Skeletal muscle tissue (tissue), 4 donors: ENCODE results near the gene RBM4B. TPM values are rescaled to one million over a fixed set of nuclear protein-coding genes. Genes with fewer than 3 reads are reported as not detected.
A peak's percentile ranks its signal among the peaks of the same experiment; 100 is the strongest.

Source experiments
- H3K27ac ChIP-seq: one replicate; pipeline ENCODE4 v1.7.0; 2013; ENCODE audit warnings: mild to moderate bottlenecking, low read depth, low read length, inconsistent platforms
- H3K27me3 ChIP-seq, 3 donors: one replicate each; pipeline ENCODE4 v1.7.0; 2013; ENCODE audit warnings: low read length in 3 of 3; ENCODE audit not compliant: control insufficient read depth in 3 of 3, insufficient read depth in 3 of 3
- H3K36me3 ChIP-seq, 3 donors: one replicate each; pipeline ENCODE4 v1.7.0; 2013; ENCODE audit warnings: low read length in 3 of 3; ENCODE audit not compliant: control insufficient read depth in 3 of 3, insufficient read depth in 3 of 3
- H3K4me1 ChIP-seq, 3 donors: one replicate each; pipeline ENCODE4 v1.7.0; 2013; ENCODE audit warnings: low read length in 3 of 3, mild to moderate bottlenecking in 3 of 3; ENCODE audit not compliant: control insufficient read depth in 3 of 3, insufficient read depth in 3 of 3
- H3K4me3 ChIP-seq, 3 donors: one replicate each; pipeline ENCODE4 v1.7.0; 2013; ENCODE audit warnings: low read length in 3 of 3
- H3K9ac ChIP-seq, 3 donors: one replicate each; pipeline ENCODE4 v1.7.0; 2013; ENCODE audit warnings: low read length in 3 of 3, mild to moderate bottlenecking in 3 of 3, moderate library complexity in 2 of 3, low read depth in 1 of 3
- H3K9me3 ChIP-seq, 3 donors: one replicate each; pipeline ENCODE4 v1.7.0; 2013; ENCODE audit warnings: low read length in 3 of 3; ENCODE audit not compliant: control insufficient read depth in 3 of 3
- total RNA-seq: library from RNA; depleted of rRNA; stranded (reverse); fragments of >200 nt; gene quantifications from one replicate; pipeline ENCODE4 v1.2.3, GENCODE V29; 2014
- donor health status: Osteomylitis.

The RBM4B gene
- total RNA-seq, 1 donor from 2014 or later, result 32.4 TPM

- no peak overlapping the region for H3K9ac ChIP-seq
- no peak overlapping the region for H3K27ac ChIP-seq
- H3K27me3 ChIP-seq, result no peaks in the 10 kb centered on the region
These were observed 29.8 kb upstream of the RBM4B start for GRCh38 chr11:66707486-66707885.

GRCh38 chr11:66706989-66707388 lies 29.3 kb upstream of the RBM4B start:
- H3K27ac ChIP-seq, result no peak overlapping the region
- no peak overlapping the region for H3K9ac ChIP-seq

More at GRCh38 chr11:66707486-66707885, 29.8 kb upstream of the RBM4B start:
- H3K9me3 ChIP-seq, result no peaks in the 10 kb centered on the region
- no peaks in the 10 kb centered on the region for H3K4me1 ChIP-seq
- no peaks in the 10 kb centered on the region for H3K36me3 ChIP-seq
- H3K4me3 ChIP-seq, result no peak overlapping the region

GRCh38 chr11:66705587-66706335 lies 28.1 kb upstream of the RBM4B start:
- H3K36me3 ChIP-seq, result no peaks in the 10 kb centered on the region
- no peaks in the 10 kb centered on the region for H3K27me3 ChIP-seq
- no peaks in the 10 kb centered on the region for H3K4me1 ChIP-seq
- no peak overlapping the region for H3K4me3 ChIP-seq
- H3K27ac ChIP-seq, result no peak overlapping the region
- no peak overlapping the region for H3K9ac ChIP-seq
- H3K9me3 ChIP-seq, result no peaks in the 10 kb centered on the region

More at GRCh38 chr11:66706989-66707388, 29.3 kb upstream of the RBM4B start:
- Histone ChIP-seq H3K9me3 (no peaks in the 10 kb centered on the region), H3K4me3 (no peak overlapping the region), H3K36me3 (no peaks in the 10 kb centered on the region), H3K27me3 (no peaks in the 10 kb centered on the region), H3K4me1 (no peaks in the 10 kb centered on the region)

GRCh38 chr11:66704659-66705360 lies 27.1 kb upstream of the RBM4B start:
- no peaks in the 10 kb centered on the region for H3K9me3 ChIP-seq

GRCh38 chr11:66701432-66702240 lies 23.9 kb upstream of the RBM4B start:
- Histone ChIP-seq H3K27me3 (no peaks in the 10 kb centered on the region), H3K4me1 (no peaks in the 10 kb centered on the region), H3K27ac (no peak overlapping the region), H3K9ac (peak overlapping the region in 1 of 3 donors; percentile 16), H3K36me3 (no peaks in the 10 kb centered on the region), H3K4me3 (no peak overlapping the region), H3K9me3 (peaks cover 0 to 2% (median 0%) of the 10 kb centered on the region in 3 donors)

More at GRCh38 chr11:66704659-66705360, 27.1 kb upstream of the RBM4B start:
- H3K4me3 ChIP-seq, result no peak overlapping the region
- H3K4me1 ChIP-seq, result no peaks in the 10 kb centered on the region
- no peaks in the 10 kb centered on the region for H3K36me3 ChIP-seq
- H3K27ac ChIP-seq, result no peak overlapping the region
- no peaks in the 10 kb centered on the region for H3K27me3 ChIP-seq
- no peak overlapping the region for H3K9ac ChIP-seq

- no peaks in the 10 kb centered on the region for H3K27me3 ChIP-seq
- peaks cover 0 to 2% (median 0%) of the 10 kb centered on the region in 3 donors for H3K9me3 ChIP-seq
- H3K4me1 ChIP-seq, result no peaks in the 10 kb centered on the region
- H3K36me3 ChIP-seq, result no peaks in the 10 kb centered on the region
- no peak overlapping the region for H3K9ac ChIP-seq
- H3K4me3 ChIP-seq, result no peak overlapping the region
- H3K27ac ChIP-seq, result no peak overlapping the region
These were observed 23.1 kb upstream of the RBM4B start for GRCh38 chr11:66700742-66701141.

GRCh38 chr11:66700337-66700736 lies 22.6 kb upstream of the RBM4B start:
- Histone ChIP-seq H3K36me3 (no peaks in the 10 kb centered on the region), H3K9me3 (peaks cover 0 to 2% (median 0%) of the 10 kb centered on the region in 3 donors), H3K27ac (no peak overlapping the region), H3K4me3 (no peak overlapping the region), H3K9ac (no peak overlapping the region), H3K27me3 (no peaks in the 10 kb centered on the region), H3K4me1 (no peaks in the 10 kb centered on the region)

- H3K4me1 ChIP-seq, result peaks cover 0 to 5% (median 2%) of the 10 kb centered on the region in 3 donors
- no peak overlapping the region for H3K4me3 ChIP-seq
- H3K9ac ChIP-seq, result no peak overlapping the region
- no peaks in the 10 kb centered on the region for H3K36me3 ChIP-seq
- H3K27ac ChIP-seq, result no peak overlapping the region
- H3K27me3 ChIP-seq, result no peaks in the 10 kb centered on the region
- peaks cover 0 to 2% (median 0%) of the 10 kb centered on the region in 3 donors for H3K9me3 ChIP-seq
These were observed 20.8 kb upstream of the RBM4B start for GRCh38 chr11:66698491-66698890.

- no peak overlapping the region for H3K27ac ChIP-seq
These were observed 20.3 kb upstream of the RBM4B start for GRCh38 chr11:66697988-66698387.

More at GRCh38 chr11:66697988-66698387, 20.3 kb upstream of the RBM4B start:
- Histone ChIP-seq H3K4me1 (peaks cover 0 to 5% (median 2%) of the 10 kb centered on the region in 3 donors), H3K4me3 (no peak overlapping the region), H3K9me3 (peaks cover 0 to 2% (median 0%) of the 10 kb centered on the region in 3 donors), H3K9ac (no peak overlapping the region), H3K36me3 (no peaks in the 10 kb centered on the region), H3K27me3 (no peaks in the 10 kb centered on the region)
